IMR-90 (cell line): ENCODE data around the gene ITPK1. TPM values are rescaled to one million over a fixed set of nuclear protein-coding genes. Genes with fewer than 3 reads are reported as not detected.

Experiments used
- ATAC-seq: fragments of 200-7000 bp; cut with Tn5 transposase; 2 replicates; pipeline ENCODE4 v1.9.1; 2020; ENCODE audit warnings: low read depth, mild to moderate bottlenecking, moderate library complexity
- BruUV-seq: library from RNA; stranded (reverse); fragments of 400-500 nt; replicated peaks from 2 replicates; lab custom pipeline; 2021; lab: Mats Ljungman, UMichigan
- CTCF ChIA-PET: fragments of 300-600 bp; formaldehyde crosslinking; extraction: SDS; loops from one replicate; lab custom pipeline; 2021; ENCODE audit warnings: antibody characterized with exemption; lab: Yijun Ruan, JAX
- POLR2A ChIA-PET: fragments of 300-600 bp; sonication (Branson Sonifier 250); formaldehyde crosslinking; loops from one replicate; lab custom pipeline; 2022; ENCODE audit warnings: antibody characterized with exemption; ENCODE audit not compliant: unreplicated experiment; lab: Charles Lee
- DNase-seq: peaks from one replicate; pipeline ENCODE4 v3.0.0; 2013
- H2AFZ ChIP-seq: replicated peaks from 2 replicates; pipeline ENCODE3; 2013; ENCODE audit warnings: low read length, mild to moderate bottlenecking; ENCODE audit not compliant: poor library complexity
- H2AK5ac ChIP-seq: 2 replicates; pipeline ENCODE4 v1.6.1; 2013; ENCODE audit warnings: low read depth, low read length, inconsistent platforms
- H2AK9ac ChIP-seq: replicated peaks from 2 replicates; pipeline ENCODE3; 2013; ENCODE audit warnings: mild to moderate bottlenecking, low read depth, low read length, moderate library complexity; ENCODE audit not compliant: poor library complexity
- H2BK120ac ChIP-seq: 2 replicates; pipeline ENCODE4 v1.6.1; 2013; ENCODE audit warnings: low read depth, low read length, inconsistent platforms
- H2BK15ac ChIP-seq: 3 replicates; pipeline ENCODE4 v1.6.1; 2013; ENCODE audit warnings: low read depth, low read length, inconsistent platforms
- H2BK20ac ChIP-seq: 2 replicates; pipeline ENCODE4 v1.6.1; 2013; ENCODE audit warnings: low read depth, mild to moderate bottlenecking, inconsistent platforms, low read length, moderate library complexity
- H2BK5ac ChIP-seq: 2 replicates; pipeline ENCODE4 v1.6.1; 2013; ENCODE audit warnings: mild to moderate bottlenecking, low read depth, low read length, inconsistent platforms; ENCODE audit not compliant: poor library complexity, severe bottlenecking
- H3K14ac ChIP-seq: replicated peaks from 2 replicates; pipeline ENCODE4 v1.6.1; 2013; ENCODE audit warnings: low read depth, low read length, inconsistent platforms
- H3K18ac ChIP-seq: 2 replicates; pipeline ENCODE4 v1.6.1; 2013; ENCODE audit warnings: low read depth, low read length, control low read depth
- H3K23ac ChIP-seq: 2 replicates; pipeline ENCODE4 v1.6.1; 2013; ENCODE audit warnings: low read depth, low read length, inconsistent platforms
- H3K27ac ChIP-seq: 2 replicates; pipeline ENCODE4 v1.5.1; 2013; ENCODE audit warnings: mild to moderate bottlenecking, control low read depth, low read length; ENCODE audit not compliant: insufficient read depth
- H3K27me3 ChIP-seq: 2 replicates; pipeline ENCODE4 v1.6.1; 2013; ENCODE audit warnings: low read length; ENCODE audit not compliant: control insufficient read depth, insufficient read depth
- H3K36me3 ChIP-seq: 2 replicates; pipeline ENCODE4 v1.6.1; 2013; ENCODE audit warnings: low read length, mixed read lengths; ENCODE audit not compliant: control insufficient read depth, insufficient read depth
- H3K4ac ChIP-seq: 2 replicates; pipeline ENCODE4 v1.6.1; 2013; ENCODE audit warnings: low read depth, low read length, inconsistent platforms
- H3K4me1 ChIP-seq: 2 replicates; pipeline ENCODE4 v1.6.1; 2013; ENCODE audit warnings: low read length, mixed read lengths; ENCODE audit not compliant: control insufficient read depth, insufficient read depth
- H3K4me2 ChIP-seq: 2 replicates; pipeline ENCODE4 v1.6.1; 2013; ENCODE audit warnings: low read depth, mild to moderate bottlenecking, control low read depth, low read length, moderate library complexity
- H3K4me3 ChIP-seq: 2 replicates; pipeline ENCODE4 v1.5.1; 2013; ENCODE audit warnings: low read depth, mild to moderate bottlenecking, control low read depth, low read length, moderate library complexity; ENCODE audit not compliant: insufficient read depth
- H3K56ac ChIP-seq: 2 replicates; pipeline ENCODE4 v1.6.1; 2013; ENCODE audit warnings: low read length, inconsistent platforms; ENCODE audit not compliant: insufficient read depth; ENCODE audit errors: extremely low read depth
- H3K79me1 ChIP-seq, 2 experiments: 2 replicates each; pipeline ENCODE4 v1.6.1; 2013; ENCODE audit warnings: low read length in 2 of 2, inconsistent platforms in 1 of 2, low read depth in 1 of 2
- H3K9ac ChIP-seq: 2 replicates; pipeline ENCODE4 v1.6.1; 2013; ENCODE audit warnings: low read depth, low read length, control low read depth
- H3K9me1 ChIP-seq: 2 replicates; pipeline ENCODE4 v1.6.1; 2013; ENCODE audit warnings: low read length, inconsistent platforms; ENCODE audit not compliant: insufficient read depth
- H3K9me3 ChIP-seq: 2 replicates; pipeline ENCODE4 v1.6.1; 2013; ENCODE audit warnings: low read length; ENCODE audit not compliant: control insufficient read depth, insufficient read depth
- H4K20me1 ChIP-seq: 2 replicates; pipeline ENCODE4 v1.6.1; 2013; ENCODE audit warnings: low read length, inconsistent platforms; ENCODE audit not compliant: insufficient read depth
- H4K5ac ChIP-seq: 2 replicates; pipeline ENCODE4 v1.6.1; 2013; ENCODE audit warnings: mild to moderate bottlenecking, low read depth, low read length, control low read depth
- H4K8ac ChIP-seq, 2 experiments: 2 replicates each; pipeline ENCODE4 v1.6.1; 2013; ENCODE audit warnings: low read depth in 2 of 2, low read length in 2 of 2, control low read depth in 1 of 2, inconsistent platforms in 1 of 2
- H4K91ac ChIP-seq: 2 replicates; pipeline ENCODE4 v1.6.1; 2013; ENCODE audit warnings: low read depth, low read length, inconsistent platforms; ENCODE audit not compliant: insufficient read depth
- CHD1 ChIP-seq: IDR thresholded peaks from 2 replicates; pipeline ENCODE4 v1.6.1; 2012; ENCODE audit warnings: low read depth, low read length, improper control_type of control experiment
- MAZ ChIP-seq: IDR thresholded peaks from 2 replicates; pipeline ENCODE4 v1.6.1; 2012; ENCODE audit warnings: low read depth, mild to moderate bottlenecking, low read length, improper control_type of control experiment, moderate library complexity, borderline replicate concordance
- NFE2L2 ChIP-seq: fragments of 150-350 bp; IDR thresholded peaks from 2 replicates; pipeline ENCODE4 v1.6.1; 2016; ENCODE audit warnings: low read depth, mild to moderate bottlenecking, low read length
- RFX5 ChIP-seq: IDR thresholded peaks from 2 replicates; pipeline ENCODE4 v1.8.0; 2012; ENCODE audit warnings: low read depth, mild to moderate bottlenecking, low read length, moderate library complexity
- SMC3 ChIP-seq: fragments of 150-350 bp; IDR thresholded peaks from 2 replicates; pipeline ENCODE4 v1.6.1; 2016; ENCODE audit warnings: low read depth, mild to moderate bottlenecking, antibody characterized with exemption, low read length, moderate library complexity
- WGBS, 2 experiments: methylation state at CpG; one replicate each; pipeline versions ENCODE4 v1.1.5 to v1.1.7; 2013; ENCODE audit warnings: missing lambda C conversion rate in 2 of 2; ENCODE audit not compliant: insufficient read length in 1 of 2; ENCODE audit errors: extremely low coverage in 2 of 2; 5-methylcytosine and 5-hydroxymethylcytosine counted together
- dilution Hi-C: fragments of 300-500 bp; cut with HindIII; formaldehyde crosslinking; loops from one replicate; pipeline ENCODE4 v1.14.3; 2018; ENCODE audit warnings: low sequenced_read_pairs; ENCODE audit not compliant: unreplicated experiment
- in situ Hi-C: fragments of 300-500 bp; cut with MboI; formaldehyde crosslinking; loops from 3 replicates; pipeline ENCODE4 v1.14.3; 2019; ENCODE audit warnings: low sequenced_read_pairs, inconsistent platforms, mixed read lengths
- intact Hi-C: fragments of 100-400 bp; cut with micrococcal nuclease; formaldehyde crosslinking; loops from 2 replicates; pipeline ENCODE4 v1.10.0; 2022
- polyA plus RNA-seq, 3 experiments: library from polyadenylated mRNA; depleted of rRNA; stranded (reverse); fragments of >200 nt; gene quantifications; 2 replicates each; pipeline ENCODE4 v1.2.3, GENCODE V29; 2012; ENCODE audit warnings: low replicate concordance in 1 of 3
- total RNA-seq: library from RNA; depleted of rRNA; stranded (reverse); fragments of >200 nt; gene quantifications from 2 replicates; pipeline ENCODE4 v1.2.3, GENCODE V29; 2012
- TF ChIP-seq, protein P1 (sequence below): fragments of 150-350 bp; IDR thresholded peaks from 2 replicates; pipeline ENCODE4 v1.6.1; 2016; ENCODE audit warnings: low read depth, mild to moderate bottlenecking, low read length, moderate library complexity, borderline replicate concordance

The ITPK1 gene
- total and polyA plus RNA-seq, 2 of the 4 experiments (the other 2 are of a cell fraction) = 21.7 to 26.9 TPM

DNA sequence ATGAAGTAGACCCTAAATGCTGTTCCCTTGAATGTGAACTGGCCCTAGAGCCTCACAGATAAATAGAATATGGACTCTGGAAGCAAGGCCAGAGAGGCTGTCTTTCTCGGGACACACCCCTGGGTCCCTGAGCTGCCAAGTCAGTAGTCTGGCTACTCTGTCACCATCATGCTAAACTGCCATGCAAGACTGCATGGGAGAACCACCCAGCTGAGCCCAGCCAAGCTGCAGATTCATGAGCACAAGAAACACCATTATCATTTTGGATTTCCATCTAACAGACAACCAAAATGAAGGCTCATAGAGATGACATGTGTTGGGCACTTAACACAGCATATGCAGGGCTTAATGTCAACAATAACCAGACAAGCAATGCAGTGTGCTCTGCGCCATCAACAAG lies 139.5 kb downstream of the ITPK1 start:
- no peak overlapping the region for H3K56ac ChIP-seq
- H3K9me1 ChIP-seq = no peaks in the 10 kb centered on the region
- intact Hi-C loops = no loop called here
- no peaks in the 10 kb centered on the region for H3K27me3 ChIP-seq
- no peak overlapping the region for H2BK5ac ChIP-seq
- no peaks in the 10 kb centered on the region; the same call in 1 of the 2 replicates for H3K4me1 ChIP-seq
- TF ChIP-seq MAZ (no peak), SMC3 (no peak), CHD1 (no peak), NFE2L2 (no peak), RFX5 (no peak)
- TF ChIP-seq, protein P1, sequence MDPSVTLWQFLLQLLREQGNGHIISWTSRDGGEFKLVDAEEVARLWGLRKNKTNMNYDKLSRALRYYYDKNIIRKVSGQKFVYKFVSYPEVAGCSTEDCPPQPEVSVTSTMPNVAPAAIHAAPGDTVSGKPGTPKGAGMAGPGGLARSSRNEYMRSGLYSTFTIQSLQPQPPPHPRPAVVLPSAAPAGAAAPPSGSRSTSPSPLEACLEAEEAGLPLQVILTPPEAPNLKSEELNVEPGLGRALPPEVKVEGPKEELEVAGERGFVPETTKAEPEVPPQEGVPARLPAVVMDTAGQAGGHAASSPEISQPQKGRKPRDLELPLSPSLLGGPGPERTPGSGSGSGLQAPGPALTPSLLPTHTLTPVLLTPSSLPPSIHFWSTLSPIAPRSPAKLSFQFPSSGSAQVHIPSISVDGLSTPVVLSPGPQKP = no peak
- H2BK15ac ChIP-seq = no peak overlapping the region
- no TSS peak for BruUV-seq
- H2AK9ac ChIP-seq = no peak overlapping the region
- CTCF ChIA-PET = no interaction called here
- H4K20me1 ChIP-seq = no peaks in the 10 kb centered on the region
- H3K4me2 ChIP-seq = no peak overlapping the region
- H2AK5ac ChIP-seq = no peak overlapping the region
- H3K4me3 ChIP-seq = no peak overlapping the region
- dilution Hi-C loops = no loop called here
- no peak overlapping the region for H4K5ac ChIP-seq
- H3K23ac ChIP-seq = no peak overlapping the region
- no peak overlapping the region for H2AFZ ChIP-seq
- H3K4ac ChIP-seq = no peak overlapping the region
- POLR2A ChIA-PET = no interaction called here
- H2BK120ac ChIP-seq = no peak overlapping the region
- H3K79me1 ChIP-seq = no peaks in the 10 kb centered on the region
- no peak overlapping the region for H2BK20ac ChIP-seq
- no CpG with 5 or more reads among the region's 2 CpGs for WGBS, 2 experiments
- peaks cover 12% of the 10 kb centered on the region; the same call in 1 of the 2 replicates for H3K9me3 ChIP-seq
- no peak overlapping the region for H4K8ac ChIP-seq
- no peak overlapping the region for H3K9ac ChIP-seq
- no peak for DNase-seq
- no peak for ATAC-seq
- in situ Hi-C loops = no loop called here
- H3K14ac ChIP-seq = no peak overlapping the region
- no peak overlapping the region for H3K27ac ChIP-seq
- H3K36me3 ChIP-seq = no peaks in the 10 kb centered on the region
- H4K91ac ChIP-seq = no peak overlapping the region
- H3K18ac ChIP-seq = no peak overlapping the region
